ENCODE results near the gene TCHHL1. TPM values are rescaled to one million over a fixed set of nuclear protein-coding genes. Genes with fewer than 3 reads are reported as not detected.

TCHHL1 gene
- total RNA-seq, 1 donor from 2014 or later = not detected

DNA sequence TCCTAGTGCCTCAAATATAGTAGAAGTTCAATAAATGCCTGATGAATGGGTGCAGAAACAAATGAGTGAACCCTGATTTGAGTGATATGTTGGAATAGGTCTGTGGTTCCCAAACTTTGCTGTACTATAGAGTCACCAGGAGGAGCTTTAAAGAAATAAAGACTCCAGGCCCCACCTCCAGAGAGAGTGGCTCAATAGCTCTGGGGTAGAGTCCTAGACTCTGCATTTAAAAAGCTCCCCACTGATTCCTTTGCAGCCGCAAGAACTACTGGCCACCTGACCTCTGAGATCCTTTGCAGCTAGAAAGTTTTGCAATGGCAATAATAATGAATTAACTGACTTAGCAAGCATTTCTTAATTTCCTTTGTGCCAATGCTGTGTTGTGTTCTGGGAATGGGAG is 20.9 kb downstream of the TCHHL1 start:
- Mint-ChIP-seq H3K27me3 (ENCODE audit: low read depth) (peaks cover 66% of the 10 kb centered on the region), H3K4me3 (no peak overlapping the region), H3K9me3 (peaks cover 4% of the 10 kb centered on the region), H3K4me1 (no peaks in the 10 kb centered on the region), H3K36me3 (ENCODE audit: low read depth) (no peaks in the 10 kb centered on the region), H3K27ac (ENCODE audit: unreplicated experiment) (no peak overlapping the region)
- no peak for DNase-seq (ENCODE audit: low read depth, low spot score)
- TF ChIP-seq, protein P1, sequence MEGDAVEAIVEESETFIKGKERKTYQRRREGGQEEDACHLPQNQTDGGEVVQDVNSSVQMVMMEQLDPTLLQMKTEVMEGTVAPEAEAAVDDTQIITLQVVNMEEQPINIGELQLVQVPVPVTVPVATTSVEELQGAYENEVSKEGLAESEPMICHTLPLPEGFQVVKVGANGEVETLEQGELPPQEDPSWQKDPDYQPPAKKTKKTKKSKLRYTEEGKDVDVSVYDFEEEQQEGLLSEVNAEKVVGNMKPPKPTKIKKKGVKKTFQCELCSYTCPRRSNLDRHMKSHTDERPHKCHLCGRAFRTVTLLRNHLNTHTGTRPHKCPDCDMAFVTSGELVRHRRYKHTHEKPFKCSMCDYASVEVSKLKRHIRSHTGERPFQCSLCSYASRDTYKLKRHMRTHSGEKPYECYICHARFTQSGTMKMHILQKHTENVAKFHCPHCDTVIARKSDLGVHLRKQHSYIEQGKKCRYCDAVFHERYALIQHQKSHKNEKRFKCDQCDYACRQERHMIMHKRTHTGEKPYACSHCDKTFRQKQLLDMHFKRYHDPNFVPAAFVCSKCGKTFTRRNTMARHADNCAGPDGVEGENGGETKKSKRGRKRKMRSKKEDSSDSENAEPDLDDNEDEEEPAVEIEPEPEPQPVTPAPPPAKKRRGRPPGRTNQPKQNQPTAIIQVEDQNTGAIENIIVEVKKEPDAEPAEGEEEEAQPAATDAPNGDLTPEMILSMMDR (conservative IDR thresholded peaks at IDR 0.05) = no peak

DNA sequence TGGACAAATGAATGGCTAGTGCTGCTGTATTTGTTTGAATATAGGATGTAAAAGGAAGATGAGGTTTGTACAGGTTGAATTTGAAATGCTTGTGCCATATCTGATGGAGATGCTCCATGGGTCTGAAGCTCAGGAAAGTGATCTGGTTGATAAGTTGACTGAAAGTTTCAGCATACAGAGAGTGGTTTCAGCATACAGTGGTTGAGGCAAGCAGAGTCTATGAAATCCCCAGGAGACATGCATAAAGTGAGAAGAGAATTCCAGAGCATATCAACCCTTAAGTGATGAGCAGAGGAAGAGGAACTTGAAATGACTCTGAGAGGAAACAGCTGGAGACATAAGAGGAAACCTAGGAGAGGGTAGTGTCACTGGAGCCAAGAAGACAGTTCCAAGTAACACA is 21.7 kb downstream of the TCHHL1 start:
- Mint-ChIP-seq H3K27me3 (ENCODE audit: low read depth) (peaks cover 60% of the 10 kb centered on the region), H3K4me1 (no peaks in the 10 kb centered on the region), H3K9me3 (peaks cover 4% of the 10 kb centered on the region), H3K27ac (ENCODE audit: unreplicated experiment) (no peak overlapping the region), H3K36me3 (ENCODE audit: low read depth) (no peaks in the 10 kb centered on the region), H3K4me3 (no peak overlapping the region)
- TF ChIP-seq, protein P1 (conservative IDR thresholded peaks at IDR 0.05) = no peak
- DNase-seq (ENCODE audit: low read depth, low spot score) = no peak

DNA sequence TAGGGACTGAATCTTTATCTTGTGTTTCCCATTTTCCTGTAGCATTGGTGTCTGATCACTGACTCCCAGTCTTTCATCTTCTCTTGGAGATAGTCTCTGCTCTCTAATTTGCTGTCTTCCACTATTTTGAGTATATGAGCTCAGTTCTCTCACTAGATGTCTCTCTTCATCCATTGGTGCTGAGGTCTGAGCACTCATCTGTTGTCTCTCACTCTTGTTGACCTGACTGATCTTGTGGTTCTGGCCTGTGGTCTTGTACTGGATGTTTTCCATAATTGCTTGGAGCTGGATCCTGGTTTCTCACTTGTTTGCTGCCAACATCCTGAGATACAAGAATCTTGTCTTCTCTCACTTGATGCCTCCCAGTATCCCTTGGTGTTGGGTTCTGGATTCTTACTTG is 26.9 kb downstream of the TCHHL1 start:
- Mint-ChIP-seq H3K36me3 (ENCODE audit: low read depth) (no peaks in the 10 kb centered on the region), H3K4me1 (no peaks in the 10 kb centered on the region), H3K27me3 (ENCODE audit: low read depth) (peaks cover 28% of the 10 kb centered on the region), H3K9me3 (peaks cover 4% of the 10 kb centered on the region), H3K27ac (ENCODE audit: unreplicated experiment) (no peak overlapping the region), H3K4me3 (no peak overlapping the region)
- TF ChIP-seq, protein P1 (conservative IDR thresholded peaks at IDR 0.05) = no peak
- DNase-seq (ENCODE audit: low read depth, low spot score) = no peak

DNA sequence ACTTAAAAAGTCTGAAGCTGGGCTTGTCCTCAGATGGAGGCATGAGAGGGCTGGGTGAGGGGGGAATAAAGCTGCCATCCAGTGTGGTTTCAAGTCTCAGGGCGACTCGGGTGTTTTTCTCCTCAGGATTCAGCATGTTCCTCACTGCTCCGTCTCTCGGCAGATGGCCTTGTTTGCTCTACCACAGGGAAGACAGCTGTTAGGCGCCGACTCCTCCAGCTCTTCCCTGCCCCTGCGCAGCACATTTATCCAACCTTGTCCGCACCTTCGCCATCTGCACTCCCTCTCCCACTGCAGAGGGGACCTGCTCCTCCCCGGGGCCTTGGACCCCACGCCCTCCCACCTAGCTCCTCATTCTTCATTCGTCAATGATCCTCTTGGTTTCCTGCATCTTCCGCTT is 35.5 kb downstream of the TCHHL1 start:
- DNase-seq (ENCODE audit: low read depth, low spot score) = no peak
- TF ChIP-seq, protein P1 (conservative IDR thresholded peaks at IDR 0.05) = no peak
- Mint-ChIP-seq H3K4me1 (peaks cover 2% of the 10 kb centered on the region), H3K27ac (ENCODE audit: unreplicated experiment) (no peak overlapping the region), H3K9me3 (no peaks in the 10 kb centered on the region), H3K36me3 (ENCODE audit: low read depth) (no peaks in the 10 kb centered on the region), H3K4me3 (no peak overlapping the region), H3K27me3 (ENCODE audit: low read depth) (peaks cover 68% of the 10 kb centered on the region)

DNA sequence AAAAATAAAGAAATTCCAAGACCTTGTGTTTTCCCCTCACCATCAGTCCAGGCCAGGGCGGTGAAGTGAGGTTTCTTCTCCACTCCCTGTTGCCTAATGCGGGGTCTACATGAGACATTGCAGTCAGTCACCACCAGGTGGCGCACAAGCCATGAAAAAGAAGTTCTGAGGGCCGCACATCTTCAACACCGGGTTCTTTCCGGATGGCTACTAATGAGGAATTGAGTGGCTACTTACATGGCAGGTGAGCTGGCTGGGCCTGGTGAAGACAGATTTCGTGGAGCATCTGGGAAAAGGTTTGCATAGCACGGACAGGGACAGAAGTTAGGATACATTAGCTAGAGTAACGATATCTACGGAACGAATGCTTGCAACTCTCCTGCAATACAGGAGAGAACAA is 36.3 kb downstream of the TCHHL1 start:
- Mint-ChIP-seq H3K4me1 (peaks cover 10% of the 10 kb centered on the region), H3K36me3 (ENCODE audit: low read depth) (no peaks in the 10 kb centered on the region), H3K27me3 (ENCODE audit: low read depth) (peaks cover 63% of the 10 kb centered on the region), H3K9me3 (no peaks in the 10 kb centered on the region), H3K27ac (ENCODE audit: unreplicated experiment) (no peak overlapping the region), H3K4me3 (no peak overlapping the region)
- TF ChIP-seq, protein P1 (conservative IDR thresholded peaks at IDR 0.05) = peak; percentile 94
- peak; percentile 88 for DNase-seq (ENCODE audit: low read depth, low spot score)
